SHP77 treated with DMSO at 0.1 percent for 48 hours (cell line): ENCODE measurements around the gene PLIN3.
"Not testable (repeated sequence)": the region's sequence is repeated elsewhere in the genome, so short reads cannot be mapped to it uniquely, and the experiment has no call there.

ENCODE experiments used
- DNase-seq: peaks from one replicate; lab custom pipeline; 2025; lab: John Stamatoyannopoulos, UW

PLIN3 gene

DNA sequence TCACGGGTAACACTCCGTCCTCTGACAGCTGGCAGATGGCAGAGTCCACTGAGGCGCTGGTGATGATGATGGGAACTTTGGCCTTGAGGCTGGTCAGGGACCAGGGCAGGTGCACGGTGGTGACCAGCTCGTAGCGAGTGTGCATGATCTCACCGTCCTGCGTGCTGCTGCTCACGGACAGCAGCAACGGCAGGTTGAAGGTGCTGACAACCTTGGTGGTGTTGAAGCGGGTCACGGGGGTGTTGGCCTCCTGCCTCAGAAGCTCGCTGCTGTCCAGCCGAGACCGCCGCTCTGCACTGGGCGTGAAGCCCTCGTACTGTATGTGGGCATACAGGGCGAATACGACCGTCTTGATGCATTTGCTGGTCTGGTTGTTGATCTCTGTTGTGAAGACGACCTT is 23.6 kb upstream of the PLIN3 start:
- no peak for DNase-seq

DNA sequence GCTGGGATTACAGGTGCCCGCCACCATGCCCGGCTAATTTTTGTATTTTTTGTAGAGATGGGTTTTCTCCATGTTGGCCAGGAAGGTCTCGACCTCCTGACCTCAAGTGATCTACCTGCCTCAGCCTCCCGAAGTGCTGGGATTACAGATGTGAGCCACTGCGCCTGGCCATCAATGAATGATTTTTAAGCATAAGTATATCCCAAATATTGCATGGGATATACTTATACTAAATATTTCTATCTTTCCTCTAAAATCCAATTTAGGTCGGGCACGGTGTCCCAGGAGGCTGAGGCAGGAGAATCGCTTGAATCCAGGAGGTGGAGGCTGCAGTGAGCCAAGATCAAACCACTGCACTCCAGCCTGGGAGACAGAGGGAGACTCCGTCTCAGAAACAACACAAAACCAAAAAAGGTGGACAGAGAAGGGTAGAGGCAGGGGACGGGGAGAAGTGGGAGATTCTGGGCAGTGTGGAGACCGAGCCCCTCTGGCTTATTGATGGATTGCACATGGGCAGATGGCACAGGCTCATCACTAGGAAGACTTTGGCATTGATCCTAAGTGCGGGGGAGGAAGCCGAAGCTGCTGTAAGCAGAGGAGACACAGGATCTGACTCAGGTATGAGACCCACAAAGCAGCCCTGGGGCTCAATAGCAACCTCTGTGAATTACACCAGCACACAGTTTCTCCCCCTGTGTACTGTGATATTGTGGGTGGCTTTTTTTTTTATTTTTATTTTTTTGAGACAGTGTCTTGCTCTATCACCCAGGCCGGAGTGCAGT is 21.8 kb upstream of the PLIN3 start:
- no peak for DNase-seq

DNA sequence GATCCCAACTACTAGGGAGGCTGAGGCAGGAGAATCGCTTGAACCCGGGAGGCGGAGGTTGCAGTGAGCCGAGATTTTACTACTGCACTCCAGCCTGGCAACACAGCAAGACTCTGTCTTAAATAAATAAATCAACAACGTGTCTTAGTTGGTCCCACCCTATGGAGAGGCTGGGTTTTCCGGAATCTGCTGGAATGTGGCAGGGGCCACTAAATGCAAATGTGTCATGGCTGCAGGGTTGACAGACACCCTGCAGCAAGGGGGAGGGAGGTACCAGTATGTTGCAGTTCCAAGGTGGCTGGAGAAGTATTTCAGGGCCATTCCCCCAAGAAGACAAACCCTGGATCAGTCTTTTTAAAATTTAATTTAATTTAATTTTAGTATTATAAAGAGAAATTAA is 20.3 kb upstream of the PLIN3 start:
- not testable (repeated sequence) for DNase-seq

DNA sequence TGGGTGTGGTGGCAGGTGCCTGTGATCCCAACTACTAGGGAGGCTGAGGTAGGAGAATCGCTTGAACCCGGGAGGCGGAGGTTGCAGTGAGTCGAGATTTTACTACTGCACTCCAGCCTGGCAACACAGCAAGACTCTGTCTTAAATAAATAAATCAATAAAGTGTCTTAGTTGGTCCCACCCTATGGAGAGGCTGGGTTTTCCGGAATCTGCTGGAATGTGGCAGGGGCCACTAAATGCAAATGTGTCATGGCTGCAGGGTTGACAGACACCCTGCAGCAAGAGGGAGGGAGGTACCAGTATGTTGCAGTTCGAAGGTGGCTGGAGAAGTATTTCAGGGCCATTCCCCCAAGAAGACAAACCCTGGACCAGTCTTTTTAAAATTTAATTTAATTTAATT is 17.5 kb upstream of the PLIN3 start:
- DNase-seq: not testable (repeated sequence)

DNA sequence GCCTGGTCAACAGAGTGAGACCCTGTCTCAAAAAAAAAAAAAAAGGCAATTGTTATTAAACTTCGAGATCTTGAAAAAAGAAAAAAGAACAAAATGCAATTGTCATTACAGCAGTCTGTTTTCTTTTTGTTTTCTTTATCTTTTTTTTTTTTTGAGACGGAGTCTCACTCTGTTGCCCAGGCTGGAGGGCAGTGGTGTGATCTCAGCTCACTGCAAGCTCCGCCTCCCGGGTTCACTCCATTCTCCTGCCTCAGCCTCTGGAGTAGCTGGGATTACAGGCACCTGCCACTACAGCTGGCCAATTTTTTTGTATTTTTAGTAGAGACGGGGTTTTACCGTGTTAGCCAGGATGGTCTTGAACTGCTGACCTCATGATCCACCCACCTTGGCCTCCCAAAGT is 15.4 kb upstream of the PLIN3 start:
- not testable (repeated sequence) for DNase-seq

DNA sequence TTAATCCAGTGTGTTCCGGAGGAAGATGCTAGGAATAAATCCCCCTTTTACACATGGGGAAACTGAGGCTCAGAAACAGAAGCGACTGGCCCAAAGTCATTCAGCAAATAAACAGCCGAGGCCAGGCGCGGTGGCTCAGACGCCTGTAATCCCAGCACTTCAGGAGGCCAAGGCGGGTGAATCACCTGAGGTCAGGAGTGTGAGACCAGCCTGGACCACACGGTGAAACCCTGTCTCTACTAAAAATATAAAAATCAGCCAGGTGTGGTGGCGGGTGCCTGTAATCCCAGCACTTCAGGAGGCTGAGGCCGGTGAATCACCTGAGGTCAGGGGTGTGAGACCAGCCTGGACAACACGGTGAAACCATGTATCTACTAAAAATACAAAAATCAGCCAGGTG is 11.6 kb upstream of the PLIN3 start:
- DNase-seq: no peak

DNA sequence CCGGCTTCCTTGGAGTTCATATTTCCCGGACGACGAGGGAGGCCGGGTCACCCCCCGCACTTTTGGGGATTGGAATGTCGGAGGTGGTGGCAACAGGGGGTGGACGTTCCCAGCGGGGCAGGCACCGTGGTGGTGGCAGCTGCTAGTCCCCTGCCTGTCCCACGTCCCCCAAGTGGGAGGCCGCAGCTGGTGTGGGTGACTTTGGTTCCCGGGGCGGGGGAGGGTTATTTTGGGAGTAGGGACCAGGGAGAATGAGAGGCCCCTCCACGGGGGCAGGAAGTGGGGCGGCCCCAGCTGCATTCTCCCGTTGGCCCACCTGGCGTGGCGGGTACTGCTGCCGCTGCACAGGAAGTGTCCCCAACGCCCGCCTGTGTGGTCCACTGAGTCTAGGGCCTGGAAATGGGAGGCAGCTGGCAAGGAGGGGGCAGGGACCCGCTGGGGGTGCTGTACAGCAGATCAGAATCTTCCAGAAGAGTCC is 11.1 kb upstream of the PLIN3 start:
- DNase-seq: no peak

DNA sequence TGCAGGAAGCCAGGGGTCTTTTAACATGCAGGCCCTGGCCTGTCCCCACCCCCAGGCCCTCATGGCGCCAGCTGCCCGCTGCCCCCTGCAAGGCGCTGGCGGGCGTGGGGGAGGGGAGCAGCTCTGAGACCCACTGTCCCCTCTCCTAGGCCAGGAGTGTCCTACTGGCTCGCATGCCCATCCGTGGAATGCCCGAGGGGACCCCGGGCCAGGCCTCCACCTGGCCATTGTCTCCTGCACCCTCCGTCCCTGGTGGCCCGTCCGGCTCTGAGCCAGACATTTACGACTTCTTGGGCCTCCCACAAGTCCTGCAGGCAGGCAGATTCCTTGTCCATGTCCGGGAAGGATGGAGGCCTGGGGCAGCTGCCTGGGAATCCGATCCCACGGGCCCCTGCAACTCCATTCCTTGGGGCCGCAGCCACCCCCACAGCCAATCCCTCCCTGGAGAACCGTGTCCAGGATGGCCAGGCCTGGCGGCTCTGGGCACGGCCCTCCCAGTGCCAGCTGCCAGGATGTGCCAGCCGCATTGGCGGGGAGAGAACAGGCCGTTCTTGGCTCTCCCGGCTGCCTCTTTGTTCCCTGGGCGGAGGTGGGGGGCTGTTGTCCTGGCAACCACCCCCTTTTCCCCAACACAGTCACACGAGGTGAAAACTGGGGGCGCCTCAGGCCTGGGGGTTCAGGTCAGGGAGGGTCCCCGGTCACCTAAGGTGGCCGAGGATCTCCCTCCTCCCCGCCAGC is 10.5 kb upstream of the PLIN3 start:
- no peak for DNase-seq

DNA sequence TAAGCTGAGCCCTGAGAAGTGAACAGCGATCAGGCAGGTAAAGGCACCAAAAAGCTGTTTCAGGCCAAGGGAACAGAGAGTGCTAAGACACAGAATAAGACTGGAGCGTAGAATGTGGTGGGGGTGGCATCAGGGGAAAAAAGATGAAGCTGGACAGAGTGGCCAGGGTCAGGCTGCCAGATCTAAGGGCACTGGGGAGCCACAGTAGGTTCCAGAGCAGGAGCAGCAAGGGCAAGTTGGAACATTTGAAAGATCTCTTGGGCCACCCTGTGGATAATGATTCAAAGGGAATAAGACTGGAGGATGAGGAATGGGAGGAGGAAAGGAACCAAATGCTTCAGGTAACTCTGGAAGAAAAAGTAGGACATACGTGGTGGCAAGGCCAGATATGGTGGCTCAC is 6.5 kb upstream of the PLIN3 start:
- DNase-seq: no peak

DNA sequence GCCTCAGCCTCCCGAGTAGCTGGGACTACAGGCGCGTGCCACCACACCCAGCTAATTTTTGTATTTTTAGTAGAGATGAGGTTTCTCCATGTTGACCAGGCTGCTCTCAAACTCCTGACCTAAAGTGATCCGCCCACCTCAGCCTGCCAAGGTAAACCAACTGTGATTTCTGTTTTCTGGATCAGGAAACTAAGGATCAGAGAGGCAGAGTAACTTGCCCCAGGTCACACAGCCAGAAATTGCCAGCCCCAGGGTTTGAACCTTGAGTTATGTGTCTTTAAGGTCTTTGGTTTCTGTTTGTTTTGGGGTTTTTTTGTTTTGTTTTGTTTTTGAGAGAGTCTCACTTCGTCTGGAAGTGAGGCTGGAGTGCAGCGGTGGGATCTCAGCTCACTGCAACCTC is 4.2 kb upstream of the PLIN3 start:
- DNase-seq: no peak

DNA sequence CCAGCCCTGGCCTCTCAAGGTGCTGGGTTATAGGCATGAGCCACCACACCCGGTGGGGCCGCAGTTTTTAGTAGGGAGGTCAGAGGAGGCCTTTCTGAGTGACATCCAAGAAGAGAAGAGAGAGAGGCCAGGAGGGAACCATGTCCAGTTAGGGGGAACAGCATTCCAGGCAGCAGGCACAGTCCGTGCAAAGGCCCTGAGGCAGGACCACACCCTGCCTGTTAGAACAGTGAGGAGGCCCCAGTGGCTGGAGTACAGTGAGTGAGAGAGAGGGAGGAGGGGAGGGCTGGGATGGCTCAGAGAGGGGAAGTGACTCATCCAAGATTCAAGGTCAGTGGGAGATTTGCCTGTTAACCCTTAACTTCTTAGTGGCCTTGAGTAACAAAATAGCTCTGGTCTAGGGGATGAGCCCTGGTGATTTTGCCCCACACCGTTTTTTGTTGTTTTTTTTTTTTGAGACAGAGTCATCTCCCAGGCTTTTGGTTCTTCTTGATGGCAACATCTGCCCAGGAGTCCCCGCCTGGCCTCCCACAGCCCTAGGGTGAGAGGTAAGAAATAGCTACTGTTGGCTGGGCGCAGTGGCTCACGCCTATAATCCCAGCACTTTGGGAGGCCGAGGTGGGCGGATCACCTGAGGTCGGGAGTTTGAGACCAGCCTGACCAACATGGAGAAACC is 2.7 kb upstream of the PLIN3 start:
- DNase-seq: no peak

DNA sequence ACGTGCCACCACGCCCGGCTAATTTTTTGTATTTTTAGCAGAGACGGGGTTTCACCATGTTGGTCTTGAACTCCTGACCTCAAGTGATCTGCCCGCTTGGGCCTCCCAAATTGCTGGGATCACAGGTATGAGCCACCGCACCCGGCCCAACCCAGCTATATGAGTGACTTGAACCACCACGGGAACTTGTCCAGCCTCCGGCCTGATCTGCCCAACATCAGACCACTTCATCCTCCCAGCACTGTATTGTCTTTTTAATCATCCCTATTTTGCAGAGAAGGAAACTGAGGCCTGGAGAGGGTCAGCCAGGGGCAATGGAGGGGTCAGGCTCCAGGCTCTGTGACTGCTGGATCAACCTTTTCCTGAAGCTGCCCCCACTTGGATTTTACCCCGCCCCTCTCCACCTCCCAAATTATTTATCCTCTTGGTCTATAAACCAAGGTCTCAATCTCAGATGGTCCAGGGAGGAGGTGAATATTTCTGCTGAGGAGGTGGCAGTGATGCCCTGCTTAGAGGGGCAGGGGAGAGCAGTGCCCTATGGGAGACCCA is 893 bp upstream of the PLIN3 start:
- no peak for DNase-seq

DNA sequence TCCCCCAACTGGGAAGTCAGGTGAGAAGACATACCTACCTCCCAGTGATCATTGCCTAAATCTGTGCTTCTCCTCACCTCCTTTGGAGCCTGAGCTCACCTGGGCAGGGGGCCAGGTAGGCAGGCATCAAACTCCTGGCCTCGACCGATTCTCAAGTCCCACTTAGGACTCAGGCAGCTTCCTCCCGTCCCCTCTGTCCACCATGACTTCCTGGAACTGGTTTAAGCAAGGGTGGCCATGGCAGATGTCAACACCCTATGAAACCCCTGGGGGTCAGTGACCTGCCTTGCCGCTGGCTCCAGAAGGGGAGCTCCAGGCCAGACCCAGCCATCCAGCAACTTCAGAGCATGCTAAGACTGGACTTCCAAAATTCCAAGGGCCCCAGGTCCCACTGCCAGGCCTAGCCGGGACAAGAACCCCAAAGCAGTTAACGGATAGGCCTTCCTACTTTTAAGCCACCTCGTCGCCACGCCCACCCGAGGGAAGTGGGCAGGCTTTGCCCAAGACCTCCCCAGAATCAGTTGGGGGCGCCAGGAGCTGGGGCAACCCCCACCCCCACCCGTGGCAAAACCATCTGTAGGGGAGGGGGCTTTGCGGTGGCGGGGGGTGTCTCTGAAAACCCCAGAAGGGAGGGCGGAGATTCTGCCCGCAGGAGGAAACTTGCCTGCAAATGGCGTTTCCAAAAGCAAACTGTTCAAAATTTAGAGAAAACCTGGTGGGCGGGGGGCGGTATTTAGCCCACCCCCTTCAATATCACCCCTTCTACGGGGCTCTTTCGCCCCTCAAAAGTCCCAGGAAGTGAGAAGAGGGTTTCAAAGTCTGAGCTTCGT is 657 bp downstream of the PLIN3 start:
- DNase-seq: no peak

DNA sequence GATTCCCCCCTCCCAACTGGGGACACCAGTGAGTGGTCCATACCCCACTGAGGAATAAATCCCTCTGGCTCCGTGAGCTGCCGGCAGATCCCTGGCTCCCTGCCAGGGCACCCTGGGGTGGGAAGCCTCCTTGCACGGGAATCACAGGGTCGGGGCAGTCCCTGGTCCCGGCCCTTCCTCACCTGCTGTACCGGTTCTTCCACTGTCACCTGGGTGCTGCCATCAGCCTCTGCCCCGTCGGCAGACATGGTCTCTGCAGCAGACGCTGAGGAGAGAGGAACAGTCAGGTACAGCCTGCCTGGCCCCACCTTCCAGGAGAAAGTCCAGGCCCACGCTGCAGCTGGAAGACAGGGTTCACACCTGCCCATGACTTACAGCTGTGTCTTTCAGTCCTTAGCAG is 6.3 kb downstream of the PLIN3 start:
- DNase-seq: no peak

DNA sequence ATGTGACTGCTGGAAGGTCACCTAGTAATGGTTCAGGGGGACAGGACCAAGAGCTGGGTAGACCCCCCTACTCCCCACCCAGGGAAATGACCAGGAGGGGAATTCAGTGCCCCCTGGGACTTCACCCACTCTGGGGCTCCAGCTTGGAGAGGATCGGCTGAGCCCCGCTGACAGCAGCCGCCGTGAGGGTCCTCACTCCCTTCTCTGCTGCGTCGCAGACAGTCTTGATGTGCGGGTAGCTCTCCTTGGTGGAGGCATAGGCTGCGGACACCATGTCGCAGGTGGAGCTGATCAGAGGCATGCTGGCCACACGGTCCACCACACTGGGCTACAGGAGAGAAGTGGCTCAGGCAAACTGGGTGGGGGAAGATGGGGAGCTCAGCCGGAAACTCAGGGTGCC is 7.8 kb downstream of the PLIN3 start:
- no peak for DNase-seq

DNA sequence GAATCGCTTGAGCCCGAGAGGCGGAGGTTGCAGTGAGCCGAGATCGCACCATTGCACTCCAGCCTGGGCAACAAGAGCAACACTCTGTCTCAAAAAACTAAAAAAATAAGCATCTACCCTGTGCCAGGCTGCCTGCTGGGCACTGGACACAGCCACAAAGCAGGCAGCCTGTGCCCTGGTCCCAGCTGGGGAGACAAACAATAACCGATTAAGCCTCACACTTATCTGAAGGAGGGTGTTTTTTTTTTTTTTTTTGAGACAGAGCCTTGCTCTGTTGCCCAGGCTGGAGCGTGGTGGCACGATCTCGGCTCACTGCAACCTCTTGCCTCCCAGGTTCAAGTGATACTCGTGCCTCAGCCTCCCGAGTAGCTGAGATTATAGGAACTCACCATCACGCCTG is 11.0 kb downstream of the PLIN3 start:
- not testable (repeated sequence) for DNase-seq

DNA sequence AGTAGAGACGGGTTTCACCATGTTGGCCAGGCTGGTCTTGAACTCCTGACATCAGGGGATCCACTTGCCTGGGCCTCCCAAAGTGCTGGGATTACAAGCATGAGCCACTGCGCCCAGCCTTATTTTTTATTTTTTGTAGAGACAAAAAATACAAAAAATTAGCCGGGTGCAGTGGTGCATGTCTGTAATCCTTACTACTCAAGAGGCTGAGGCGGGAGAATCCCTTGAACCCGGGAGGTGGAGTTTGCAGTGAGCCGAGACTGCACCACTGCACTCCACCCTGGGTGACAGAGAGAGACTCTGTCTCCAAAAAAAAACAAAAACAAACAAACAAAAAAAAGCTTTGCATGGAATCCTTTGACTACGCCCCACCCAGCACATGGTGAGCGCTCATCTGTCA is 14.0 kb downstream of the PLIN3 start:
- DNase-seq: not testable (repeated sequence)

DNA sequence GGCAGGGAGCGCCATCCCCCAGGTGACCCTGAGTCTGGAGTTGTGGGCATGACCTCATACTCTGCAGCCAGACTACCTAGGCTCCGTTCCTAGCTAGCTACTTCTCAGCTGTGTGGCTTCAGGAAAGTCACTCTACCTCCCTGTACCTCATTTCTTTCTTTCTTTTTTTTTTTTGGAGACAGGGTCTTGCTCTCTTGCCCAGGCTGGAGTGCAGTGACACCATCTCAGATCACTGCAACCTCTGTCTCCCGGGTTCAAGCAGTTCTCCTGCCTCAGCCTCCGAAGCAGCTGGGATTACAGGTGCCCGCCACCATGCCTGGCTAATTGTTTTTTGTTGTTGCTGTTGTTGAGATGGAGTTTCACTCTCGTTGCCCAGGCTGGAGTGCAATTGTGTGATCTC is 15.0 kb downstream of the PLIN3 start:
- no peak for DNase-seq

DNA sequence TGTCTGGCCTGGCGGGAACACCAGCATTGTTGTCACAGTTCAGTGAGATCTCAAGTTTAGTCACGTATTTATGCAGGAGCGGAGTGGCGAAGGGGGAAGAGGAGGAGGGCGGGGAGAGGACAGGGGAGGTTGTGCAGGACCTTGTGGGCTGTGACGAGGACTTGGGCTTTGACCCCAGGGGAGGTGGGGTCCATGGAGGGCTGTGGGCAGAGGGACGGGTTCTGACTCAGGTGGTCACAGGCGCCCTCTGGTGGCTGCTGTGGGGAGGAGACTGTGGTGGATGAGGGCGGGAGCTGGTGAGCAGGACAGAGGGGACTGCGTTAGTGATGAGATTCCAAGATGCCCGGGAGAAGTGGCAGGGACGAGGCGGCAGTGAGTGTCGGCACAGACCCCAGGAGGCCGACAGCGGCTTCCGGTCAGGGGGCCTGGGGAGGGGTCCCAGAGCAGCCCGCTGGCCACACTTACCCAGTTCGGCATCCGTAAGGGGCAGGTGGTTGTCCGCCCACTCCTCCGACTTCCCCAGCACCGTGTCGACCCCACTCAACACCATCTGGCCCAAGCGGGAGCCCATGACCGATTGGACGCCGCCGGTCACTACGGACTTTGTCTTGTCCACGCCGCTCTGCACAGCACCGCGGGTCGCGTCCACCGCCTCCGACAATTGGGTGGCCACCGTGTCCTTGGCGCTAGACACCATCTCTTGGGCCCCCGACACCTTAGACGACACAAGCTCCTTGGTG is 15.7 kb downstream of the PLIN3 start:
- DNase-seq: peak; percentile 8

DNA sequence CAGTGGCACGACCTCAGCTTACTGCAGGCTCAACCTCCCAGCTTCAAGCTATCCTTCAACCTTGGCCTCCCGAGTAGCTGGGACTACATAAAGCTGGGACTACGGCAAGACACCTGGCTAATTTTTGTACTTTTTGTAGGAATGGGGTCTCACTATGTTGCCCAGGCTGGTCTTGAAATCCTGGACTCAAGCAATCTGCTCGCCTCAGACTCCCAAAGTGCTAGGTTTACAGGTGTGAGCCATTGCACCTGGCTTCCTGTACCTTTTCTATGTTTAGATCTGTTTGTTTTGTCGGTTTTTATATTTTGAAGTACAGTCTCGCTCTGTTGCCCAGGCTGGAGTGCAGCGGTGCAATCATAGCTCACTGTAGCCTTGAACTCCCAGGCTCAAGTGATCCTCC is 18.4 kb downstream of the PLIN3 start:
- DNase-seq: no peak
